Measurements from ENCODE around the gene DNMBP. TPM values are rescaled to one million over a fixed set of nuclear protein-coding genes. Genes with fewer than 3 reads are reported as not detected.

DNMBP gene
- total and polyA plus RNA-seq, 5 donors from 2014 or later = 0.22 to 2.4 (median 0.65) TPM

GRCh38 chr10:99921948-99922347 lies 87.8 kb downstream of the DNMBP start:
- Mint-ChIP-seq H3K4me3 (no peak overlapping the region), H3K4me1 (no peaks in the 10 kb centered on the region), H3K27ac (no peak overlapping the region), H3K27me3 (peaks cover 7% of the 10 kb centered on the region), H3K9me3 (no peaks in the 10 kb centered on the region), H3K36me3 (no peaks in the 10 kb centered on the region)
- H3K36me3 ChIP-seq (ENCODE audit: control insufficient read depth, insufficient read depth, low read length) = no peaks in the 10 kb centered on the region
- H3K4me1 ChIP-seq (ENCODE audit: control insufficient read depth, insufficient read depth, low read length, poor library complexity, severe bottlenecking) = no peaks in the 10 kb centered on the region
- no peaks in the 10 kb centered on the region for H3K27me3 ChIP-seq (ENCODE audit: control insufficient read depth, insufficient read depth, low read length)
- no peaks in the 10 kb centered on the region for H3K9me3 ChIP-seq (ENCODE audit: control insufficient read depth in 2 of 2, low read length in 2 of 2)
- no peak for DNase-seq
- no peak overlapping the region for H3K4me3 ChIP-seq (ENCODE audit: low read depth, low read length)
- no peak for ATAC-seq (ENCODE audit: low read depth in 2 of 2)
- H3K27ac ChIP-seq (ENCODE audit: insufficient read depth, low read length, poor library complexity, severe bottlenecking) = no peak overlapping the region

- ATAC-seq (ENCODE audit: low read depth in 2 of 2) = no peak
- H3K4me1 ChIP-seq (ENCODE audit: control insufficient read depth, insufficient read depth, low read length, poor library complexity, severe bottlenecking) = no peaks in the 10 kb centered on the region
- H3K9me3 ChIP-seq (ENCODE audit: control insufficient read depth in 2 of 2, low read length in 2 of 2) = no peaks in the 10 kb centered on the region
- H3K27me3 ChIP-seq (ENCODE audit: control insufficient read depth, insufficient read depth, low read length) = no peaks in the 10 kb centered on the region
- H3K36me3 ChIP-seq (ENCODE audit: control insufficient read depth, insufficient read depth, low read length) = no peaks in the 10 kb centered on the region
- no peak overlapping the region for H3K4me3 ChIP-seq (ENCODE audit: low read depth, low read length)
- no peaks in the 10 kb centered on the region for H3K9me3 Mint-ChIP-seq
- H3K36me3 Mint-ChIP-seq = no peaks in the 10 kb centered on the region
- no peaks in the 10 kb centered on the region for H3K4me1 Mint-ChIP-seq
- peaks cover 7% of the 10 kb centered on the region for H3K27me3 Mint-ChIP-seq
- H3K4me3 Mint-ChIP-seq = no peak overlapping the region
- H3K27ac Mint-ChIP-seq = no peak overlapping the region
- no peak overlapping the region for H3K27ac ChIP-seq (ENCODE audit: insufficient read depth, low read length, poor library complexity, severe bottlenecking)
- DNase-seq = no peak
These were observed 88.8 kb downstream of the DNMBP start for GRCh38 chr10:99920901-99921300.

- no peak overlapping the region for H3K27ac Mint-ChIP-seq
These were observed 89.3 kb downstream of the DNMBP start for GRCh38 chr10:99920486-99920885.

GRCh38 chr10:99917963-99918825 lies 91.6 kb downstream of the DNMBP start:
- Histone ChIP-seq H3K4me3 (ENCODE audit: low read depth, low read length) (no peak overlapping the region), H3K36me3 (ENCODE audit: control insufficient read depth, insufficient read depth, low read length) (no peaks in the 10 kb centered on the region), H3K9me3 (ENCODE audit: control insufficient read depth in 2 of 2, low read length in 2 of 2) (no peaks in the 10 kb centered on the region), H3K27ac (ENCODE audit: insufficient read depth, low read length, poor library complexity, severe bottlenecking) (no peak overlapping the region), H3K4me1 (ENCODE audit: control insufficient read depth, insufficient read depth, low read length, poor library complexity, severe bottlenecking) (no peaks in the 10 kb centered on the region), H3K27me3 (ENCODE audit: control insufficient read depth, insufficient read depth, low read length) (no peaks in the 10 kb centered on the region)
- H3K9me3 Mint-ChIP-seq = no peaks in the 10 kb centered on the region
- H3K4me3 Mint-ChIP-seq = no peak overlapping the region
- ATAC-seq (ENCODE audit: low read depth in 2 of 2) (no peak), DNase-seq (no peak)
- H3K36me3 Mint-ChIP-seq = no peaks in the 10 kb centered on the region
- no peaks in the 10 kb centered on the region for H3K4me1 Mint-ChIP-seq
- H3K27me3 Mint-ChIP-seq = peaks cover 7% of the 10 kb centered on the region
- H3K27ac Mint-ChIP-seq = no peak overlapping the region

More at GRCh38 chr10:99920486-99920885, 89.3 kb downstream of the DNMBP start:
- H3K36me3 Mint-ChIP-seq = no peaks in the 10 kb centered on the region
- DNase-seq = no peak
- no peaks in the 10 kb centered on the region for H3K4me1 ChIP-seq (ENCODE audit: control insufficient read depth, insufficient read depth, low read length, poor library complexity, severe bottlenecking)
- H3K36me3 ChIP-seq (ENCODE audit: control insufficient read depth, insufficient read depth, low read length) = no peaks in the 10 kb centered on the region
- no peak for ATAC-seq (ENCODE audit: low read depth in 2 of 2)
- peaks cover 7% of the 10 kb centered on the region for H3K27me3 Mint-ChIP-seq
- H3K4me3 Mint-ChIP-seq = no peak overlapping the region
- no peaks in the 10 kb centered on the region for H3K27me3 ChIP-seq (ENCODE audit: control insufficient read depth, insufficient read depth, low read length)
- no peaks in the 10 kb centered on the region for H3K9me3 Mint-ChIP-seq
- H3K27ac ChIP-seq (ENCODE audit: insufficient read depth, low read length, poor library complexity, severe bottlenecking) = no peak overlapping the region
- no peaks in the 10 kb centered on the region for H3K9me3 ChIP-seq (ENCODE audit: control insufficient read depth in 2 of 2, low read length in 2 of 2)
- no peaks in the 10 kb centered on the region for H3K4me1 Mint-ChIP-seq
- H3K4me3 ChIP-seq (ENCODE audit: low read depth, low read length) = no peak overlapping the region

- peaks cover 7% of the 10 kb centered on the region for H3K27me3 Mint-ChIP-seq
- no peak overlapping the region for H3K27ac Mint-ChIP-seq
- H3K4me3 ChIP-seq (ENCODE audit: low read depth, low read length) = no peak overlapping the region
- no peak for ATAC-seq (ENCODE audit: low read depth in 2 of 2)
- H3K27me3 ChIP-seq (ENCODE audit: control insufficient read depth, insufficient read depth, low read length) = no peaks in the 10 kb centered on the region
- H3K9me3 ChIP-seq (ENCODE audit: control insufficient read depth in 2 of 2, low read length in 2 of 2) = no peaks in the 10 kb centered on the region
- DNase-seq = no peak
- no peaks in the 10 kb centered on the region for H3K9me3 Mint-ChIP-seq
- H3K4me3 Mint-ChIP-seq = no peak overlapping the region
- H3K4me1 ChIP-seq (ENCODE audit: control insufficient read depth, insufficient read depth, low read length, poor library complexity, severe bottlenecking) = no peaks in the 10 kb centered on the region
- H3K4me1 Mint-ChIP-seq = no peaks in the 10 kb centered on the region
- H3K27ac ChIP-seq (ENCODE audit: insufficient read depth, low read length, poor library complexity, severe bottlenecking) = no peak overlapping the region
- no peaks in the 10 kb centered on the region for H3K36me3 ChIP-seq (ENCODE audit: control insufficient read depth, insufficient read depth, low read length)
- H3K36me3 Mint-ChIP-seq = no peaks in the 10 kb centered on the region
These were observed 93.0 kb downstream of the DNMBP start for GRCh38 chr10:99916776-99917175.

GRCh38 chr10:99915414-99915813 lies 94.3 kb downstream of the DNMBP start:
- no peaks in the 10 kb centered on the region for H3K36me3 Mint-ChIP-seq
- Histone ChIP-seq H3K27me3 (ENCODE audit: control insufficient read depth, insufficient read depth, low read length) (no peaks in the 10 kb centered on the region), H3K36me3 (ENCODE audit: control insufficient read depth, insufficient read depth, low read length) (no peaks in the 10 kb centered on the region), H3K9me3 (ENCODE audit: control insufficient read depth in 2 of 2, low read length in 2 of 2) (no peaks in the 10 kb centered on the region), H3K27ac (ENCODE audit: insufficient read depth, low read length, poor library complexity, severe bottlenecking) (no peak overlapping the region), H3K4me3 (ENCODE audit: low read depth, low read length) (no peak overlapping the region), H3K4me1 (ENCODE audit: control insufficient read depth, insufficient read depth, low read length, poor library complexity, severe bottlenecking) (no peaks in the 10 kb centered on the region)
- no peak overlapping the region for H3K27ac Mint-ChIP-seq
- ATAC-seq (ENCODE audit: low read depth in 2 of 2) = no peak
- no peaks in the 10 kb centered on the region for H3K9me3 Mint-ChIP-seq
- no peaks in the 10 kb centered on the region for H3K4me1 Mint-ChIP-seq
- no peak overlapping the region for H3K4me3 Mint-ChIP-seq
- no peak for DNase-seq
- H3K27me3 Mint-ChIP-seq = peaks cover 14% of the 10 kb centered on the region

- Mint-ChIP-seq H3K27ac (no peak overlapping the region), H3K27me3 (peaks cover 8% of the 10 kb centered on the region), H3K4me3 (no peak overlapping the region), H3K4me1 (no peaks in the 10 kb centered on the region), H3K36me3 (no peaks in the 10 kb centered on the region), H3K9me3 (no peaks in the 10 kb centered on the region)
- Histone ChIP-seq H3K27ac (ENCODE audit: insufficient read depth, low read length, poor library complexity, severe bottlenecking) (no peak overlapping the region), H3K4me1 (ENCODE audit: control insufficient read depth, insufficient read depth, low read length, poor library complexity, severe bottlenecking) (no peaks in the 10 kb centered on the region), H3K4me3 (ENCODE audit: low read depth, low read length) (no peak overlapping the region), H3K36me3 (ENCODE audit: control insufficient read depth, insufficient read depth, low read length) (no peaks in the 10 kb centered on the region), H3K27me3 (ENCODE audit: control insufficient read depth, insufficient read depth, low read length) (no peaks in the 10 kb centered on the region), H3K9me3 (ENCODE audit: control insufficient read depth in 2 of 2, low read length in 2 of 2) (no peaks in the 10 kb centered on the region)
- ATAC-seq (ENCODE audit: low read depth in 2 of 2) = no peak
- DNase-seq = no peak
These were observed 95.5 kb downstream of the DNMBP start for GRCh38 chr10:99914236-99914635.

- Histone ChIP-seq H3K4me3 (ENCODE audit: low read depth, low read length) (no peak overlapping the region), H3K9me3 (ENCODE audit: control insufficient read depth in 2 of 2, low read length in 2 of 2) (no peaks in the 10 kb centered on the region), H3K36me3 (ENCODE audit: control insufficient read depth, insufficient read depth, low read length) (no peaks in the 10 kb centered on the region), H3K27me3 (ENCODE audit: control insufficient read depth, insufficient read depth, low read length) (no peaks in the 10 kb centered on the region), H3K27ac (ENCODE audit: insufficient read depth, low read length, poor library complexity, severe bottlenecking) (no peak overlapping the region), H3K4me1 (ENCODE audit: control insufficient read depth, insufficient read depth, low read length, poor library complexity, severe bottlenecking) (no peaks in the 10 kb centered on the region)
- Mint-ChIP-seq H3K36me3 (peaks cover 2% of the 10 kb centered on the region), H3K4me1 (no peaks in the 10 kb centered on the region), H3K4me3 (no peak overlapping the region), H3K27me3 (peaks cover 7% of the 10 kb centered on the region), H3K9me3 (no peaks in the 10 kb centered on the region), H3K27ac (no peak overlapping the region)
- DNase-seq = no peak
- ATAC-seq (ENCODE audit: low read depth in 2 of 2) = no peak
These were observed 95.9 kb downstream of the DNMBP start for GRCh38 chr10:99913831-99914235.
